GM18873 (cell line): ENCODE results near the gene SMARCD3.

Source experiments
- ATAC-seq: cut with Tn5 transposase; IDR thresholded peaks from one replicate; pipeline ENCODE4 v1.9.1; 2021; ENCODE audit warnings: mild to moderate bottlenecking, moderate library complexity, moderate number of reproducible peaks; ENCODE audit not compliant: unreplicated experiment, low FRiP score

SMARCD3 gene

GRCh38 chr7:151193203-151193978 is 55.1 kb downstream of the SMARCD3 start:
- ATAC-seq = no peak

GRCh38 chr7:151192002-151192539 is 56.4 kb downstream of the SMARCD3 start:
- ATAC-seq = no peak

GRCh38 chr7:151191544-151191943 is 57.0 kb downstream of the SMARCD3 start:
- ATAC-seq = no peak

GRCh38 chr7:151189038-151189437 is 59.5 kb downstream of the SMARCD3 start:
- no peak for ATAC-seq
